GM23338 (cell line): Measurements from ENCODE around the gene SASH1. TPM values are rescaled to one million over a fixed set of nuclear protein-coding genes. Genes with fewer than 3 reads are reported as not detected.

Experiments used
- ATAC-seq: fragments of 200-7000 bp; cut with Tn5 transposase; 3 replicates; pipeline ENCODE4 v1.9.1; 2020
- DNase-seq: peaks from one replicate; pipeline ENCODE4 v3.0.0-alpha.2; 2015; ENCODE audit warnings: low spot score
- H2AFZ ChIP-seq: fragments of 200-600 bp; sonication (generic); 2 replicates; pipeline ENCODE4 v1.8.0; 2016; ENCODE audit warnings: antibody characterized with exemption, mild to moderate bottlenecking, moderate library complexity
- H3F3A ChIP-seq: fragments of 200-600 bp; sonication (generic); replicated peaks from 2 replicates; pipeline ENCODE4 v1.8.0; 2017; ENCODE audit warnings: antibody characterized with exemption, mixed run types, low read depth
- H3K27ac ChIP-seq: fragments of 200-600 bp; sonication (generic); 2 replicates; pipeline ENCODE4 v1.6.1; 2016; ENCODE audit warnings: low read depth
- H3K27me3 ChIP-seq: fragments of 200-600 bp; sonication (generic); 2 replicates; pipeline ENCODE4 v1.8.0; 2016; ENCODE audit warnings: mild to moderate bottlenecking, mixed run types, moderate library complexity; ENCODE audit not compliant: insufficient read depth
- H3K36me3 ChIP-seq: fragments of 200-600 bp; sonication (generic); 2 replicates; pipeline ENCODE4 v1.8.0; 2016; ENCODE audit warnings: mild to moderate bottlenecking; ENCODE audit not compliant: insufficient read depth
- H3K4me1 ChIP-seq: fragments of 200-600 bp; sonication (generic); 2 replicates; pipeline ENCODE4 v1.8.0; 2016; ENCODE audit warnings: mild to moderate bottlenecking, moderate library complexity; ENCODE audit not compliant: insufficient read depth
- H3K4me2 ChIP-seq: fragments of 200-600 bp; sonication (generic); 2 replicates; pipeline ENCODE4 v1.7.1; 2017; ENCODE audit warnings: mixed run types
- H3K4me3 ChIP-seq: fragments of 200-600 bp; sonication (generic); 2 replicates; pipeline ENCODE4 v1.6.1; 2016; ENCODE audit warnings: mixed run types
- H3K79me2 ChIP-seq: fragments of 200-600 bp; sonication (generic); replicated peaks from 2 replicates; pipeline ENCODE4 v1.8.0; 2017; ENCODE audit warnings: mild to moderate bottlenecking; ENCODE audit not compliant: insufficient read depth
- H3K9me2 ChIP-seq: fragments of 200-600 bp; sonication (generic); 2 replicates; pipeline ENCODE4 v1.8.0; 2017; ENCODE audit not compliant: insufficient read depth
- H4K20me1 ChIP-seq: fragments of 200-600 bp; sonication (generic); replicated peaks from 2 replicates; pipeline ENCODE4 v1.8.0; 2017; ENCODE audit warnings: mild to moderate bottlenecking; ENCODE audit not compliant: insufficient read depth
- H3K27ac Mint-ChIP-seq: 2 replicates; pipeline ENCODE4 v1.8.0; 2020; ENCODE audit warnings: inconsistent platforms, mild to moderate bottlenecking, moderate library complexity, mixed read lengths
- H3K27me3 Mint-ChIP-seq: 3 replicates; pipeline ENCODE4 v1.8.0; 2022; ENCODE audit warnings: low read depth, mild to moderate bottlenecking, moderate library complexity, mixed read lengths, inconsistent platforms; ENCODE audit not compliant: insufficient read depth, poor library complexity
- H3K36me3 Mint-ChIP-seq: 3 replicates; pipeline ENCODE4 v1.8.0; 2021; ENCODE audit warnings: low read depth, mild to moderate bottlenecking, inconsistent platforms, moderate library complexity, mixed read lengths
- H3K4me1 Mint-ChIP-seq: 3 replicates; pipeline ENCODE4 v1.8.0; 2020; ENCODE audit warnings: mild to moderate bottlenecking, inconsistent platforms, mixed read lengths
- H3K4me3 Mint-ChIP-seq: 3 replicates; pipeline ENCODE4 v1.8.0; 2021; ENCODE audit warnings: moderate library complexity, mild to moderate bottlenecking, inconsistent platforms, mixed read lengths
- H3K9me3 Mint-ChIP-seq: 3 replicates; pipeline ENCODE4 v1.8.0; 2020; ENCODE audit warnings: moderate library complexity, mild to moderate bottlenecking, inconsistent platforms, mixed read lengths
- CREB1 ChIP-seq: fragments of 250-450 bp; sonication (Bioruptor Pico); IDR thresholded peaks from 2 replicates; pipeline ENCODE4 v1.5.0; 2020; ENCODE audit warnings: low read depth, mild to moderate bottlenecking, moderate library complexity
- CTCF ChIP-seq, 2 experiments: fragments of 200-600 bp in 1 of 2; sonication (generic) in 1 of 2; conservative IDR thresholded peaks; 2 replicates each; pipeline versions ENCODE4 v1.5.1 to v1.6.1; 2016 to 2017; ENCODE audit warnings: antibody characterized with exemption in 2 of 2, low read depth in 2 of 2, mild to moderate bottlenecking in 2 of 2, moderate library complexity in 1 of 2
- JUNB ChIP-seq: IDR thresholded peaks from one replicate; pipeline ENCODE4 v1.6.1; 2016; ENCODE audit warnings: antibody characterized with exemption; ENCODE audit not compliant: unreplicated experiment
- NANOG ChIP-seq: IDR thresholded peaks from 2 replicates; pipeline ENCODE4 v1.6.1; 2016; ENCODE audit warnings: antibody characterized with exemption, borderline replicate concordance
- POLR2AphosphoS5 ChIP-seq: IDR thresholded peaks from 2 replicates; pipeline ENCODE4 v1.6.1; 2016; ENCODE audit warnings: antibody characterized with exemption, low read depth
- STAT1 ChIP-seq: IDR thresholded peaks from one replicate; pipeline ENCODE4 v1.6.1; 2016; ENCODE audit warnings: antibody characterized with exemption; ENCODE audit not compliant: unreplicated experiment
- ZNF331 ChIP-seq: fragments of 250-450 bp; sonication (Bioruptor Pico); IDR thresholded peaks from 2 replicates; pipeline ENCODE4 v1.5.0; 2020; ENCODE audit warnings: low read depth, mild to moderate bottlenecking, moderate library complexity
- polyA plus RNA-seq: library from polyadenylated mRNA; unstranded; fragments of >200 nt; fragmentation: Nextera tagmentation; extraction: Ambion mirVana; gene quantifications from 2 replicates; pipeline ENCODE4 v1.2.1, GENCODE V29; 2016
- total RNA-seq: library from RNA; depleted of rRNA; stranded (reverse); fragments of >200 nt; shearing (Covaris generic); gene quantifications from 2 replicates; pipeline ENCODE4 v1.2.3, GENCODE V29; 2014
- TF ChIP-seq, protein P1 (sequence below): fragments of 250-450 bp; sonication (Bioruptor Pico); IDR thresholded peaks from 2 replicates; pipeline ENCODE4 v1.5.0; 2020; ENCODE audit warnings: mild to moderate bottlenecking, moderate library complexity

The SASH1 gene
- total and polyA plus RNA-seq, 2 experiments from 2014 or later, result 8.2 to 30.2 TPM

- TF ChIP-seq, protein P1, sequence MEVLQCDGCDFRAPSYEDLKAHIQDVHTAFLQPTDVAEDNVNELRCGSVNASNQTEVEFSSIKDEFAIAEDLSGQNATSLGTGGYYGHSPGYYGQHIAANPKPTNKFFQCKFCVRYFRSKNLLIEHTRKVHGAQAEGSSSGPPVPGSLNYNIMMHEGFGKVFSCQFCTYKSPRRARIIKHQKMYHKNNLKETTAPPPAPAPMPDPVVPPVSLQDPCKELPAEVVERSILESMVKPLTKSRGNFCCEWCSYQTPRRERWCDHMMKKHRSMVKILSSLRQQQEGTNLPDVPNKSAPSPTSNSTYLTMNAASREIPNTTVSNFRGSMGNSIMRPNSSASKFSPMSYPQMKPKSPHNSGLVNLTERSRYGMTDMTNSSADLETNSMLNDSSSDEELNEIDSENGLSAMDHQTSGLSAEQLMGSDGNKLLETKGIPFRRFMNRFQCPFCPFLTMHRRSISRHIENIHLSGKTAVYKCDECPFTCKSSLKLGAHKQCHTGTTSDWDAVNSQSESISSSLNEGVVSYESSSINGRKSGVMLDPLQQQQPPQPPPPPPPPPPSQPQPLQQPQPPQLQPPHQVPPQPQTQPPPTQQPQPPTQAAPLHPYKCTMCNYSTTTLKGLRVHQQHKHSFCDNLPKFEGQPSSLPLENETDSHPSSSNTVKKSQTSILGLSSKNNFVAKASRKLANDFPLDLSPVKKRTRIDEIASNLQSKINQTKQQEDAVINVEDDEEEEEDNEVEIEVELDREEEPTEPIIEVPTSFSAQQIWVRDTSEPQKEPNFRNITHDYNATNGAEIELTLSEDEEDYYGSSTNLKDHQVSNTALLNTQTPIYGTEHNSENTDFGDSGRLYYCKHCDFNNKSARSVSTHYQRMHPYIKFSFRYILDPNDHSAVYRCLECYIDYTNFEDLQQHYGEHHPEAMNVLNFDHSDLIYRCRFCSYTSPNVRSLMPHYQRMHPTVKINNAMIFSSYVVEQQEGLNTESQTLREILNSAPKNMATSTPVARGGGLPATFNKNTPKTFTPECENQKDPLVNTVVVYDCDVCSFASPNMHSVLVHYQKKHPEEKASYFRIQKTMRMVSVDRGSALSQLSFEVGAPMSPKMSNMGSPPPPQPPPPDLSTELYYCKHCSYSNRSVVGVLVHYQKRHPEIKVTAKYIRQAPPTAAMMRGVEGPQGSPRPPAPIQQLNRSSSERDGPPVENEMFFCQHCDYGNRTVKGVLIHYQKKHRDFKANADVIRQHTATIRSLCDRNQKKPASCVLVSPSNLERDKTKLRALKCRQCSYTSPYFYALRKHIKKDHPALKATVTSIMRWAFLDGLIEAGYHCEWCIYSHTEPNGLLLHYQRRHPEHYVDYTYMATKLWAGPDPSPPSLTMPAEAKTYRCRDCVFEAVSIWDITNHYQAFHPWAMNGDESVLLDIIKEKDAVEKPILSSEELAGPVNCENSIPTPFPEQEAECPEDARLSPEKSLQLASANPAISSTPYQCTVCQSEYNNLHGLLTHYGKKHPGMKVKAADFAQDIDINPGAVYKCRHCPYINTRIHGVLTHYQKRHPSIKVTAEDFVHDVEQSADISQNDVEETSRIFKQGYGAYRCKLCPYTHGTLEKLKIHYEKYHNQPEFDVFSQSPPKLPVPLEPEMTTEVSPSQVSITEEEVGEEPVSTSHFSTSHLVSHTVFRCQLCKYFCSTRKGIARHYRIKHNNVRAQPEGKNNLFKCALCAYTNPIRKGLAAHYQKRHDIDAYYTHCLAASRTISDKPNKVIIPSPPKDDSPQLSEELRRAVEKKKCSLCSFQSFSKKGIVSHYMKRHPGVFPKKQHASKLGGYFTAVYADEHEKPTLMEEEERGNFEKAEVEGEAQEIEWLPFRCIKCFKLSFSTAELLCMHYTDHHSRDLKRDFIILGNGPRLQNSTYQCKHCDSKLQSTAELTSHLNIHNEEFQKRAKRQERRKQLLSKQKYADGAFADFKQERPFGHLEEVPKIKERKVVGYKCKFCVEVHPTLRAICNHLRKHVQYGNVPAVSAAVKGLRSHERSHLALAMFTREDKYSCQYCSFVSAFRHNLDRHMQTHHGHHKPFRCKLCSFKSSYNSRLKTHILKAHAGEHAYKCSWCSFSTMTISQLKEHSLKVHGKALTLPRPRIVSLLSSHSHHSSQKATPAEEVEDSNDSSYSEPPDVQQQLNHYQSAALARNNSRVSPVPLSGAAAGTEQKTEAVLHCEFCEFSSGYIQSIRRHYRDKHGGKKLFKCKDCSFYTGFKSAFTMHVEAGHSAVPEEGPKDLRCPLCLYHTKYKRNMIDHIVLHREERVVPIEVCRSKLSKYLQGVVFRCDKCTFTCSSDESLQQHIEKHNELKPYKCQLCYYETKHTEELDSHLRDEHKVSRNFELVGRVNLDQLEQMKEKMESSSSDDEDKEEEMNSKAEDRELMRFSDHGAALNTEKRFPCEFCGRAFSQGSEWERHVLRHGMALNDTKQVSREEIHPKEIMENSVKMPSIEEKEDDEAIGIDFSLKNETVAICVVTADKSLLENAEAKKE (CRISPR knock-in tag), result no peak
- no peak for TF ChIP-seq CREB1 (CRISPR knock-in tag)
- TF ChIP-seq POLR2AphosphoS5, result no peak
- no peak for TF ChIP-seq ZNF331 (CRISPR knock-in tag)
- no peak for TF ChIP-seq JUNB
- no peak for TF ChIP-seq NANOG
- TF ChIP-seq CTCF (conservative IDR thresholded peaks at IDR 0.05; ENCODE audit: low read depth in 2 of 2), result no peak
- no peak for TF ChIP-seq STAT1
These were observed 123.5 kb downstream of the SASH1 start (continued) for GRCh38 chr6:148466158-148466557.

DNA sequence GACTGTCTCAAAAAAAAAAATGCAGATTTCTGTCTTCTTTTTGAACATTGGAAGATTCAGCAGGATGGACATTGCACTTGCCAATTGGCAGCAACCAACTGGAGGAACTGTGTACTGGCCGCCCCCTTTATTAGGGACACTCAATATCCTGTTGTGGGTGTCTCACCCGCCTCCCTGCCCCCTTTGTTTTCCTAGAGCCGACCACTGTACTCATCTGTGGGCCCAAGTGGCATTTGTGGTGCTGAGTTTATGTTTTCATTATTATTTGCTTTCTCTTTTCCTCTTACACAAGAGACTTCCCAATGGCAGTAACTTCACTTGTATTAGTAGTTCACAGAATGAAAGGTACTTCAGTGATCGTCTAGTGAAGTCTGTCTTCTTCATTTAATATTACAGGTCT, 125.3 kb downstream of the SASH1 start:
- H3K9me2 ChIP-seq, result no peaks in the 10 kb centered on the region
- no peak overlapping the region for H3K4me2 ChIP-seq
- H3K4me1 Mint-ChIP-seq, result peaks cover 52% of the 10 kb centered on the region
- H3K4me1 ChIP-seq, result peaks cover 39% of the 10 kb centered on the region
- DNase-seq, result no peak
- no peak overlapping the region for H3K27ac Mint-ChIP-seq
- H2AFZ ChIP-seq, result no peak overlapping the region
- no peak for TF ChIP-seq NANOG
- no peaks in the 10 kb centered on the region for H3K36me3 ChIP-seq
- no peaks in the 10 kb centered on the region for H3K27me3 Mint-ChIP-seq
- H3K4me3 ChIP-seq, result no peak overlapping the region
- H3F3A ChIP-seq, result no peaks in the 10 kb centered on the region
- 0 out of 2 replicates have a peak, but pooled peaks cover 6% of the 10 kb centered on the region for H3K79me2 ChIP-seq
- H3K4me3 Mint-ChIP-seq, result no peak overlapping the region
- no peaks in the 10 kb centered on the region for H3K9me3 Mint-ChIP-seq
- no peaks in the 10 kb centered on the region for H3K27me3 ChIP-seq
- H4K20me1 ChIP-seq, result peaks cover 8% of the 10 kb centered on the region; the same call in 1 of the 2 replicates
- ATAC-seq, result no peak
- H3K27ac ChIP-seq, result no peak overlapping the region
- peaks cover 12% of the 10 kb centered on the region; the same call in 2 of the 3 replicates for H3K36me3 Mint-ChIP-seq
